Measurements from ENCODE around the gene P4HTM. TPM values are rescaled to one million over a fixed set of nuclear protein-coding genes. Genes with fewer than 3 reads are reported as not detected.

P4HTM gene
- polyA plus RNA-seq, 4 donors: 30.6 to 47.6 (median 39.6) TPM

DNA sequence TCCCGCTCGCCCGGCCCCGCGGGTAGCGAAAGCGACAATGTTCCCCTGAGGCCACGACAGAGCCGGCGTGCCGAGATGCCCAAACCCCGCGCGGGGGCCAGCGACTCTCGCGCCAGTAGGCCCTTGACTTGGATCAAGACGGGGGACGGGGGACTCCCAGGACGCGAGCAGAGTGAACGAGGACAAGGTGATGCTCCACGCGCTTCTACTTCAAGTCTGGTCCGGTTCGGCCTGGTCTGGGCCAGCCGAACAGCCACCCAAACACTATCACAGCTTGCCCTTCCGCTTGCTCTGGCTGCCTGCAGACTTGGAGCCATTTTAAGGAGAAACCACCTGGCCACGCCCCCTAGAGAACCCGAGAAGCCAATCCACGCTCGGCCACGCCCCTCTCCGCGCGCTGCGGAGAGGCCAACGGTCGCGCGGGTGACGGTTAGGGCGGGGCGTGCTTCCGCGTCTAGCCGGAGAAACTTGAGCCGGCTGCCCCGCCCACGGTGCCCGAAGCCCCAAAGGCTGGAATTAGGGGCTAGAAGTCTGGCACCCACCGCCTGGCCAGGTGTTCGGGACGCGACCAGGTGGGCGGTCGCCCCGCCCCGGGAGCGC lies 31.3 kb downstream of the P4HTM start:
- Histone ChIP-seq H3K27ac (ENCODE audit: low read depth in 1 of 3, low read length in 2 of 3) (peak overlapping the region; percentile 100), H3K27me3 (ENCODE audit: control insufficient read depth in 3 of 3, insufficient read depth in 3 of 3, low read length in 3 of 3) (no peaks in the 10 kb centered on the region), H3K4me3 (ENCODE audit: low read depth in 1 of 3, low read length in 3 of 3) (peak overlapping the region; percentile 90 to 97 (median 90)), H3K9me3 (ENCODE audit: control insufficient read depth in 2 of 2, insufficient read depth in 1 of 2, low read depth in 1 of 2, low read length in 1 of 2) (no peaks in the 10 kb centered on the region), H3K36me3 (ENCODE audit: control insufficient read depth in 3 of 3, insufficient read depth in 2 of 3, low read depth in 1 of 3, low read length in 3 of 3) (peaks cover 1 to 53% (median 11%) of the 10 kb centered on the region in 3 donors), H3K4me1 (ENCODE audit: control insufficient read depth in 3 of 3, insufficient read depth in 2 of 3, low read depth in 1 of 3, low read length in 2 of 3) (peaks cover 0 to 37% (median 7%) of the 10 kb centered on the region in 3 donors)
- FAIRE-seq (no peak), DNase-seq (peak; percentile 98 to 100)
- 0 to 1% (median 0%) methylated on average over 57 to 60 of the region's 60 CpGs for WGBS, 3 donors

DNA sequence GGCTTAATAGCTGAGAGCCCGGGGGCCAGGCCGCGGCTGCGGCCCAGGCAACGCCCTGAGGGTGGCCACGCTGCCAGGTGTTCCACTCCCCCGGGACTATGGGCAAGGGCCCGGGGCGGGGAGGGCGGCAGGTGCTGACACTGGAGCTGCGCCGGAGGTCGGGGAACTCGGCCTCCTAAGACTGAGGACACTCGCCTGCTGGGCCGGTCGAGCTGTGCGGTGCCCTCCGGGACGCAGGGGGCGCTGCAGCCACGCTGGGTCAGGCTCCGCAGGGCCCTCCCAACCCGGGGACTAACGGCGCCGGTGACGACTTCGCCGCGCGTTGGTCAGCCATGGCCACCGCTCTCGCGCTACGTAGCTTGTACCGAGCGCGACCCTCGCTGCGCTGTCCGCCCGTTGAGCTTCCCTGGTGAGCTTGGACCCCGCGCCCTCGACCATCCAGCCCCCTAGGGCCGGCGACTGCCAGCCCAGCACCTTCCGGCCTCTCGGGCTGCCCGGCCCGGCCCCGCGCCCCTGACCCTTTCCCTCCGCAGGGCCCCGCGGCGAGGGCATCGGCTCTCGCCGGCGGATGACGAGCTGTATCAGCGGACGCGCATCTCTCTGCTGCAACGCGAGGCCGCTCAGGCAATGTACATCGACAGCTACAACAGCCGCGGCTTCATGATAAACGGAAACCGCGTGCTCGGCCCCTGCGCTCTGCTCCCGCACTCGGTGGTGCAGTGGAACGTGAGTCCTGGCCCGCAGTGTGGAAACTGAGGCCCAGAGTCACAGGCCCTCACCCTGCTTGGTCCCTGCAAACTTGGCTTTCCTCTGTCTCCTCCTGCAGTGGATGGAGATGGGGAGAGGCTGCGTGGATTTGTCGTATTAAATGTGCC lies 32.0 kb downstream of the P4HTM start, which contains the start of gene NDUFAF3:
TSS of gene NDUFAF3 (plus strand) at position 309 of the 875 bp plus-strand sequence. CDS start at position 333, 24 bp downstream.
- FAIRE-seq (no peak), DNase-seq (peak; percentile 88 to 98)
- no peaks in the 10 kb centered on the region for H3K27me3 ChIP-seq (ENCODE audit: control insufficient read depth in 3 of 3, insufficient read depth in 3 of 3, low read length in 3 of 3)
- H3K4me1 ChIP-seq (ENCODE audit: control insufficient read depth in 3 of 3, insufficient read depth in 2 of 3, low read depth in 1 of 3, low read length in 2 of 3): peaks cover 0 to 34% (median 7%) of the 10 kb centered on the region in 3 donors
- peaks cover 0 to 53% (median 11%) of the 10 kb centered on the region in 3 donors for H3K36me3 ChIP-seq (ENCODE audit: control insufficient read depth in 3 of 3, insufficient read depth in 2 of 3, low read depth in 1 of 3, low read length in 3 of 3)
- no peaks in the 10 kb centered on the region for H3K9me3 ChIP-seq (ENCODE audit: control insufficient read depth in 2 of 2, insufficient read depth in 1 of 2, low read depth in 1 of 2, low read length in 1 of 2)
- H3K27ac ChIP-seq (ENCODE audit: low read depth in 1 of 3, low read length in 2 of 3): peak within 1 kb of the TSS; percentile 100
- H3K4me3 ChIP-seq (ENCODE audit: low read depth in 1 of 3, low read length in 3 of 3): peak within 1 kb of the TSS; percentile 90 to 97 (median 90)
- 0 to 1% (median 1%) methylated on average over 58 to 83 of the region's 83 CpGs for WGBS, 3 donors

DNA sequence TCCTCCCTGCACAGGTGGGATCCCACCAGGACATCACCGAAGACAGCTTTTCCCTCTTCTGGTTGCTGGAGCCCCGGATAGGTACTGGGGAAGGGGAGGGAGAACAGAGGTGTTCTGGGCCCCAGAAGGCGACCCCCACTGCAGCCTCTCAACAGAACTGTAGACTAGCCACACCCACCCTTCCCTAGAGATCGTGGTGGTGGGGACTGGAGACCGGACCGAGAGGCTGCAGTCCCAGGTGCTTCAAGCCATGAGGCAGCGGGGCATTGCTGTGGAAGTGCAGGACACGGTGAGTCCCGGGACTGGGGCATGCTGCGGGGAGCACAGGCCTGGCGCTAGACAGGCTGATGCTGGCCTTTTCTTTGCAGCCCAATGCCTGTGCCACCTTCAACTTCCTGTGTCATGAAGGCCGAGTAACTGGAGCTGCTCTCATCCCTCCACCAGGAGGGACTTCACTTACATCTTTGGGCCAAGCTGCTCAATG lies 32.7 kb downstream of the P4HTM start:
- peak in 1 of 2 donors; percentile 31 for DNase-seq
- peaks cover 0 to 53% (median 11%) of the 10 kb centered on the region in 3 donors for H3K36me3 ChIP-seq (ENCODE audit: control insufficient read depth in 3 of 3, insufficient read depth in 2 of 3, low read depth in 1 of 3, low read length in 3 of 3)
- peak overlapping the region; percentile 90 to 97 (median 90) for H3K4me3 ChIP-seq (ENCODE audit: low read depth in 1 of 3, low read length in 3 of 3)
- H3K27me3 ChIP-seq (ENCODE audit: control insufficient read depth in 3 of 3, insufficient read depth in 3 of 3, low read length in 3 of 3): no peaks in the 10 kb centered on the region
- H3K4me1 ChIP-seq (ENCODE audit: control insufficient read depth in 3 of 3, insufficient read depth in 2 of 3, low read depth in 1 of 3, low read length in 2 of 3): peaks cover 0 to 32% (median 2%) of the 10 kb centered on the region in 3 donors
- peak overlapping the region; percentile 100 for H3K27ac ChIP-seq (ENCODE audit: low read depth in 1 of 3, low read length in 2 of 3)
- no peaks in the 10 kb centered on the region for H3K9me3 ChIP-seq (ENCODE audit: control insufficient read depth in 2 of 2, insufficient read depth in 1 of 2, low read depth in 1 of 2, low read length in 1 of 2)
- FAIRE-seq: no peak
- WGBS, 3 donors: 2 to 14% (median 7%) methylated on average over 11 to 12 of the region's 12 CpGs

DNA sequence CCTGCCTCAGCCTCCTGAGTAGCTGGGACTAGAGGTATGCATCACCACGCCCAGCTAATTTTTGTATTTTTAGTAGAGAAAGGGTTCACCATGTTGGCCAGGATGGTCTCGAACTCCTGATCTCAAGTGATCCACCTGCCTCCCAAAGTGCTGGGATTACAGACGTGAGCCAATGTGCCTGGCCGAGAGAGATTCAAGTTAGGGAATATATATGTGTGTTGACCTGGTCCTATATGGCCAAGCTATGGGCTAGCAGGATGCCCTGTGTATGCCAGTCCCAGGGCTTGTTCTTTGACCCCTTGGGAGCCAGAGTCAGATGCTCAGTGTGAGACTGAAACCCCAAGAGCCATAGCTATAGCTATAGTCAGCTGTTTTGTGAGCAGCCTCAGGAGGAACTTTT lies 33.7 kb downstream of the P4HTM start:
- no peak overlapping the region for H3K4me3 ChIP-seq (ENCODE audit: low read depth in 1 of 3, low read length in 3 of 3)
- no peaks in the 10 kb centered on the region for H3K9me3 ChIP-seq (ENCODE audit: control insufficient read depth in 2 of 2, insufficient read depth in 1 of 2, low read depth in 1 of 2, low read length in 1 of 2)
- no peak for FAIRE-seq
- DNase-seq: no peak
- H3K27me3 ChIP-seq (ENCODE audit: control insufficient read depth in 3 of 3, insufficient read depth in 3 of 3, low read length in 3 of 3): no peaks in the 10 kb centered on the region
- WGBS, 3 donors: 78 to 87% (median 80%) methylated on average over 4 of the region's 4 CpGs
- H3K36me3 ChIP-seq (ENCODE audit: control insufficient read depth in 3 of 3, insufficient read depth in 2 of 3, low read depth in 1 of 3, low read length in 3 of 3): peaks cover 0 to 57% (median 11%) of the 10 kb centered on the region in 3 donors
- peaks cover 4 to 42% (median 9%) of the 10 kb centered on the region in 3 donors for H3K4me1 ChIP-seq (ENCODE audit: control insufficient read depth in 3 of 3, insufficient read depth in 2 of 3, low read depth in 1 of 3, low read length in 2 of 3)
- no peak overlapping the region for H3K27ac ChIP-seq (ENCODE audit: low read depth in 1 of 3, low read length in 2 of 3)

DNA sequence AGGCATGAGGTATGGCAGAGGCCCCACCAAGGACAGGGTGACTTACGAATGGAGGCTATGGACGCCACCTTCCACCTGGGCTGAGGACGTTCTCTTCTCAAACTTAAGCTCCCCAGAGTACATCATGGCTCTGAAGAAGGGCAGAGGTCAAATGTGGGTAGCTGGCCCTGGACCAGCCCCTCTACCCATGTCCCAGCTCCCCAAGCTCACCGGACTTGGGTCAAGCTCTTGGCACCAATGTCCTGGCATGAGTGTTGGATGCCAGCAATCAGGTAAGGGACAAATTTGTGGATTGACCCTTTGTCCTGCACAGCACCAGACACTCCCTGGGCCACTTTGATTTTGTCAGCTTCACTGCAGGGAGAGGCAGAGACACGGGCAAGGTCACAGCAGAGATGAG lies 34.4 kb downstream of the P4HTM start:
- Histone ChIP-seq H3K9me3 (ENCODE audit: control insufficient read depth in 2 of 2, insufficient read depth in 1 of 2, low read depth in 1 of 2, low read length in 1 of 2) (no peaks in the 10 kb centered on the region), H3K27me3 (ENCODE audit: control insufficient read depth in 3 of 3, insufficient read depth in 3 of 3, low read length in 3 of 3) (no peaks in the 10 kb centered on the region), H3K36me3 (ENCODE audit: control insufficient read depth in 3 of 3, insufficient read depth in 2 of 3, low read depth in 1 of 3, low read length in 3 of 3) (peaks cover 0 to 57% (median 11%) of the 10 kb centered on the region in 3 donors), H3K4me1 (ENCODE audit: control insufficient read depth in 3 of 3, insufficient read depth in 2 of 3, low read depth in 1 of 3, low read length in 2 of 3) (peaks cover 4 to 37% (median 9%) of the 10 kb centered on the region in 3 donors), H3K4me3 (ENCODE audit: low read depth in 1 of 3, low read length in 3 of 3) (no peak overlapping the region), H3K27ac (ENCODE audit: low read depth in 1 of 3, low read length in 2 of 3) (no peak overlapping the region)
- 58 to 73% (median 66%) methylated on average over 5 of the region's 5 CpGs for WGBS, 3 donors
- no peak for FAIRE-seq
- no peak for DNase-seq

DNA sequence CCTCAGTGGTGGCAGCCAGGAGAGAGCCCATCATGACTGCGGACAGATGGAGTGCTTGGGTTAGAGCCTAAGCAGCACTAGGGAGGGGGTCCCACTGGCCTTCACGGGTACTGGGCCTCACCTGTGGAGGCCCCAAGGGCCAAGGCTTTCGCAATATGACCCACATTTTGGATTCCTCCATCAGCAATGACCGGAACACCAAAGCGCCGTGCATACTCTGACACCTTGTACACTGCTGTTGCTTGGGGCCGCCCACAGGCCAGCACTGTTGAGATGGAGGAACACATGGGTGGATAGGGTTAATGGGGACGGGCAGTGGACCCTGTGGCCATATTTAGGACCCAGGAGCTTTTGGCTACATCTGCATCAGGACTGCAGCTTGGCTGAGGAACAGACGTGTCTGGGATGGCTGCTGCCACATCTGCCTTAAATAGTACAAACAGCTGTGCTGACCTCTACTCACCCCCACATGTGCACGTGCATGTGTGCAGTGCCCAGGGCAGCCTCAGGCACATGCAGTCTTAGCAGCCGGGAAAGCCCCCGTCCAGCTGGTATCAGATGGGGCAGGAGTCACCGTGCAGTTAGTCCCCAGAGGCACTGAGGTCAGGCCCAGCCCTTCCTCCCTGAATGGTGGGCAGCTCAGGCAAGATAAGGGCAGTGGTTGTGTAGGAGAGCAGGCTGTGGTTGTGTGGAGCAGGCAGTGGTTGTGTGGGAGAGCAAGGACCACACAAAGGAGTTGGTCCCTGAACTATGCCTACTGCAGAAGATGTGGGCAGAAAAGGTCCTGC lies 35.2 kb downstream of the P4HTM start:
- Histone ChIP-seq H3K36me3 (ENCODE audit: control insufficient read depth in 3 of 3, insufficient read depth in 2 of 3, low read depth in 1 of 3, low read length in 3 of 3) (peaks cover 0 to 61% (median 11%) of the 10 kb centered on the region in 3 donors), H3K27me3 (ENCODE audit: control insufficient read depth in 3 of 3, insufficient read depth in 3 of 3, low read length in 3 of 3) (no peaks in the 10 kb centered on the region), H3K4me1 (ENCODE audit: control insufficient read depth in 3 of 3, insufficient read depth in 2 of 3, low read depth in 1 of 3, low read length in 2 of 3) (peaks cover 4 to 29% (median 8%) of the 10 kb centered on the region in 3 donors), H3K27ac (ENCODE audit: low read depth in 1 of 3, low read length in 2 of 3) (no peak overlapping the region), H3K9me3 (ENCODE audit: control insufficient read depth in 2 of 2, insufficient read depth in 1 of 2, low read depth in 1 of 2, low read length in 1 of 2) (no peaks in the 10 kb centered on the region), H3K4me3 (ENCODE audit: low read depth in 1 of 3, low read length in 3 of 3) (no peak overlapping the region)
- FAIRE-seq (no peak), DNase-seq (no peak)
- 68 to 72% (median 69%) methylated on average over 13 of the region's 13 CpGs for WGBS, 3 donors

DNA sequence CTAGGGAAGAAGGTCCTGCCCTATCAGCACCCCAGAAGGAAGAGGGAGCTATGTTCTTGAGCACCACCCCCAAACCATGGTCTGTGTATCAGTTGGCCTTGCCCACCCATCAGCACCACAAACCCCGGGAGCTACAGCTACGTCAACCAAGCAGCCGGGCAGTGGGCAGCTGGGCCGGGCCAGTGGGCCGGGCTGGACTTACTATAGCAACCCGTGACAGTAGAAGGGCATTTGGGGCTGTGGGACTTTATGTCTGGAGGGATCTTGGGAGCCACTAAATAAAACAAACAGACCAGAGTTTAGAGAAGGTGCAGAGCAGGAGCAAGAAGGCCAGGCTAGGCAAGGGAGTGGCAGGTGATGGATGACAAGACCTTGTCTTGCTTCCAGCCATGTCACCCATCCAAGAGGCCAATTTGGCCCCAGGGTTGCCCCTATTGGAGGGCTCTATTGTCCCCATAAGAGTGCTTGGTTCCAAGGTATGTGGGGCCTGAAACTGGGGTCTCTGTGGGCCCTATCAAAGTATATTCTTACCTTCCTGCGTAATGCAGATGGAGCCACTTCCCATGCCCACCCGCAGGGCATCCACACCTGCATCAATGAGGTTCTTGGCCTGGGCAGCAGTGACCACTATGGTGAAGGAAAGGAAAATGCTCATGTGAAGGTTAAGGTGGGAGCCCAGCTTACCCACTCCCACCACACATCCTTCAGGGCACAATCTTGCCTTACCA lies 35.9 kb downstream of the P4HTM start:
- Histone ChIP-seq H3K36me3 (ENCODE audit: control insufficient read depth in 3 of 3, insufficient read depth in 2 of 3, low read depth in 1 of 3, low read length in 3 of 3) (peaks cover 0 to 69% (median 11%) of the 10 kb centered on the region in 3 donors), H3K4me1 (ENCODE audit: control insufficient read depth in 3 of 3, insufficient read depth in 2 of 3, low read depth in 1 of 3, low read length in 2 of 3) (peaks cover 4 to 24% (median 7%) of the 10 kb centered on the region in 3 donors), H3K4me3 (ENCODE audit: low read depth in 1 of 3, low read length in 3 of 3) (no peak overlapping the region), H3K27me3 (ENCODE audit: control insufficient read depth in 3 of 3, insufficient read depth in 3 of 3, low read length in 3 of 3) (no peaks in the 10 kb centered on the region), H3K27ac (ENCODE audit: low read depth in 1 of 3, low read length in 2 of 3) (no peak overlapping the region), H3K9me3 (ENCODE audit: control insufficient read depth in 2 of 2, insufficient read depth in 1 of 2, low read depth in 1 of 2, low read length in 1 of 2) (no peaks in the 10 kb centered on the region)
- DNase-seq (no peak), FAIRE-seq (no peak)
- whole genome bisulfite sequencing, 3 donors: 89 to 92% (median 91%) methylated on average over 8 of the region's 8 CpGs

Data from small intestine (tissue), 7 donors.